ENCODE results near the gene TMEM120A. TPM values are rescaled to one million over a fixed set of nuclear protein-coding genes. Genes with fewer than 3 reads are reported as not detected.
"Not testable (repeated sequence)": the region's sequence is repeated elsewhere in the genome, so short reads cannot be mapped to it uniquely, and the experiment has no call there.

Gene TMEM120A
- total RNA-seq, result 10 to 100 TPM in 3 of 4 donors, 1 to 10 TPM in 1; 6.2 to 32.4 (median 29.0) TPM

- peak within 1 kb of the TSS; percentile 73 to 100 (median 94) for H3K27ac ChIP-seq
- peak; percentile 94 for ATAC-seq
- peaks cover 0 to 52% (median 15%) of the 10 kb centered on the region in 3 donors for H3K4me1 ChIP-seq
- peaks cover 0 to 15% of the 10 kb centered on the region in 2 donors for H3K36me3 ChIP-seq
- H3K9me3 ChIP-seq, result no peaks in the 10 kb centered on the region
- WGBS, 2 donors (ENCODE audit: low coverage in 1 of 2), result 0 to 20% methylated on average over 1 to 6 of the region's 51 CpGs
- TF ChIP-seq POLR2AphosphoS5 (IDR thresholded peaks at IDR 0.05) (peak; percentile 92), CTCF (IDR thresholded peaks at IDR 0.05) (peak in 2 of 4 experiments; percentile 4 to 25), EP300 (IDR thresholded peaks at IDR 0.05) (no peak), POLR2A (IDR thresholded peaks at IDR 0.05) (peak; percentile 91 to 93)
- no peaks in the 10 kb centered on the region for H3K27me3 ChIP-seq
- peak within 1 kb of the TSS; percentile 57 to 82 for H3K4me3 ChIP-seq
Observed at GRCh38 chr7:75994388-75995051, at the start of gene TMEM120A. Gene TMEM120A (minus strand): TSS chr7:75994595. CDS start chr7:75994570, 25 bp downstream.

- ATAC-seq, result no peak
- Histone ChIP-seq H3K4me3 (no peak overlapping the region), H3K27me3 (no peaks in the 10 kb centered on the region), H3K36me3 (peaks cover 0 to 20% of the 10 kb centered on the region in 2 donors), H3K9me3 (no peaks in the 10 kb centered on the region), H3K27ac (no peak overlapping the region), H3K4me1 (peaks cover 0 to 11% (median 4%) of the 10 kb centered on the region in 3 donors)
- WGBS, 2 donors (ENCODE audit: low coverage in 1 of 2), result 83% methylated on average over 1 of the region's 6 CpGs; no CpG with 5 or more reads in 1 of the 2 donors
- TF ChIP-seq CTCF (IDR thresholded peaks at IDR 0.05) (no peak), EP300 (IDR thresholded peaks at IDR 0.05) (no peak), POLR2A (IDR thresholded peaks at IDR 0.05) (no peak), POLR2AphosphoS5 (IDR thresholded peaks at IDR 0.05) (no peak)
Observed at GRCh38 chr7:76040126-76040525, 45.7 kb upstream of the TMEM120A start.

DNA sequence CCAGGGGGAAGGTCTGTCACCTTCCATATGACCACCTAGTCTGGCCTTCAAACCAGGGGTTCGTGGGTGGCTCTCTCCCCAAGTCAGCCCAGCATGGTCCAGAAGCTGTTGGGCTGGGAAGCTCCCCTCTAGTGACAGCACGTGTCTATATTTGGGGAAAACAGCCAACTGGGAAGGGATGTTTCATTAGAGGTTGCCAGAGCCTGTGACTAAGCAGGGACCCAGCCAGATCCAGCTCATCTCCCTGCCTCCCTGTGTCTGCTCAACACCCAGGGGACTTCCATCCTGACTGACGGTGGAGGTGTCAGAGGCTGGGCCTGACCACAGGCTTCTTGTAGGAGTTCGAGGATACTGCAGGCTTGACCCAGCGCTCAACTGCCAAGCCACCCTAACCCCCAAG is 42.9 kb upstream of the TMEM120A start:
- Histone ChIP-seq H3K9me3 (no peaks in the 10 kb centered on the region), H3K36me3 (peaks cover 0 to 13% of the 10 kb centered on the region in 2 donors), H3K4me1 (peaks cover 0 to 9% (median 4%) of the 10 kb centered on the region in 3 donors), H3K27me3 (no peaks in the 10 kb centered on the region), H3K4me3 (no peak overlapping the region), H3K27ac (no peak overlapping the region)
- no CpG with 5 or more reads among the region's 5 CpGs for WGBS, 2 donors (ENCODE audit: low coverage in 1 of 2)
- ATAC-seq, result peak; percentile 81
- TF ChIP-seq POLR2A (IDR thresholded peaks at IDR 0.05) (no peak), CTCF (IDR thresholded peaks at IDR 0.05) (no peak), POLR2AphosphoS5 (IDR thresholded peaks at IDR 0.05) (no peak), EP300 (IDR thresholded peaks at IDR 0.05) (no peak)

GRCh38 chr7:76031964-76032363 is 37.6 kb upstream of the TMEM120A start:
- TF ChIP-seq POLR2A (IDR thresholded peaks at IDR 0.05) (no peak), CTCF (IDR thresholded peaks at IDR 0.05) (no peak), EP300 (IDR thresholded peaks at IDR 0.05) (no peak), POLR2AphosphoS5 (IDR thresholded peaks at IDR 0.05) (no peak)
- Histone ChIP-seq H3K4me3 (no peak overlapping the region), H3K4me1 (peaks cover 0 to under 1% (median under 1%) of the 10 kb centered on the region in 3 donors), H3K27ac (no peak overlapping the region), H3K9me3 (no peaks in the 10 kb centered on the region), H3K27me3 (no peaks in the 10 kb centered on the region), H3K36me3 (peaks cover 0 to 26% of the 10 kb centered on the region in 2 donors)
- 83 to 100% methylated on average over 1 of the region's 1 CpG for WGBS, 2 donors (ENCODE audit: low coverage in 1 of 2)
- no peak for ATAC-seq

GRCh38 chr7:76029682-76030081 is 35.3 kb upstream of the TMEM120A start:
- peaks cover 0 to 43% of the 10 kb centered on the region in 2 donors for H3K36me3 ChIP-seq
- WGBS, 2 donors (ENCODE audit: low coverage in 1 of 2), result 89 to 92% methylated on average over 1 to 5 of the region's 7 CpGs
- ATAC-seq, H3K27ac ChIP-seq, H3K9me3 ChIP-seq, H3K4me1 ChIP-seq, H3K4me3 ChIP-seq, H3K27me3 ChIP-seq: not testable (repeated sequence)

Measured in gastroesophageal sphincter (tissue), 4 donors.